ENCODE results near the gene FRMD5.

The FRMD5 gene

DNA sequence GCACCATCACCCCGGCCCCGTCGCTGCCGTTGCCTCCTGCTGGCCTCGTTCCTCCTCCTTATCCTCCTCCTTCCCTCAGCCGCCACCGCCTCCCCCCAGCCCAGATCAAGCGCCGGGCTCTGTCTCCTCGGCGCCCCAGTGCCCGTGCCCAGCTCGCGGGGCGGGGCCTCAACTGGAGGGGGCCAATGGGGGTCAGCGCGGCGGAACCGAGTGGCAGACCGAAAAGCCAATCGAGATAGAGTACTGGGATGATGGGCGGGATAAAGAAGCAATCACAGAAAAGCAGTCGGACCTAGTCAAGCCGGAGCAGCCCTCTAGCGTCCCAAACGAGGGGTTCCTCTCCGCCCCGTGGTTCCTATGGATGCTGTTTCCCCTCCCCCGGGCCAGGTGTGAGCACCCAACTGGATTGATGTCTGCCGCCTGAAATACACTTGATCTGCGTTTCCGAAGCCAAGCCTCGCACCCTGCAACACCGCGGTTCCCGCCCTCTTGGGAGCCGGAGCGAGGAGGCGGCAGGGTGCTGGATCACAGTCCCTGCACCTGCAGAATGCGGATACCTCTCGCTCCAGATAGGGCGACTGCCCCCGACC lies at the start of gene FRMD5:
TSS of gene FRMD5 (minus strand) at position 121 of the 590 bp plus-strand sequence.
- TF ChIP-seq, protein P1, sequence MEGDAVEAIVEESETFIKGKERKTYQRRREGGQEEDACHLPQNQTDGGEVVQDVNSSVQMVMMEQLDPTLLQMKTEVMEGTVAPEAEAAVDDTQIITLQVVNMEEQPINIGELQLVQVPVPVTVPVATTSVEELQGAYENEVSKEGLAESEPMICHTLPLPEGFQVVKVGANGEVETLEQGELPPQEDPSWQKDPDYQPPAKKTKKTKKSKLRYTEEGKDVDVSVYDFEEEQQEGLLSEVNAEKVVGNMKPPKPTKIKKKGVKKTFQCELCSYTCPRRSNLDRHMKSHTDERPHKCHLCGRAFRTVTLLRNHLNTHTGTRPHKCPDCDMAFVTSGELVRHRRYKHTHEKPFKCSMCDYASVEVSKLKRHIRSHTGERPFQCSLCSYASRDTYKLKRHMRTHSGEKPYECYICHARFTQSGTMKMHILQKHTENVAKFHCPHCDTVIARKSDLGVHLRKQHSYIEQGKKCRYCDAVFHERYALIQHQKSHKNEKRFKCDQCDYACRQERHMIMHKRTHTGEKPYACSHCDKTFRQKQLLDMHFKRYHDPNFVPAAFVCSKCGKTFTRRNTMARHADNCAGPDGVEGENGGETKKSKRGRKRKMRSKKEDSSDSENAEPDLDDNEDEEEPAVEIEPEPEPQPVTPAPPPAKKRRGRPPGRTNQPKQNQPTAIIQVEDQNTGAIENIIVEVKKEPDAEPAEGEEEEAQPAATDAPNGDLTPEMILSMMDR (IDR thresholded peaks at IDR 0.05): no peak

DNA sequence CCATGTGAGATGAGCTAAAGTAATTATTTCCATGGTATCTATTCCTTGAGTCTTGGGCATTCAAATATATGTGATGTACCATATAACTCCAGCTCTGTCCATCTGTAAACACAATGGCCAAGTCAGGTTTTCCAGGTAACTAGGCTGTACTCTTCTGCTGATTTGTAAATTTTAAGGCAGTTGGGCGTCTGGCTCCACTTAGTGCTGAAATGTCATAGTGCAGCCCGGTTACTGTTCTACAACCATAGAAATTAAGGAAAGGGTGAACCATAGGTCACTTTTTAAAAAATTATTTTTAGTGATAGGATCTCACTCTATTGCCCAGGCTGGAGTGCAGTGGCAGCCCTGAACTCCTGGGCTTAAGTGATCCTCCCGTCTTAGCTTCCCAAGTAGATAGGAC lies 48.8 kb upstream of the FRMD5 start:
- TF ChIP-seq, protein P1 (IDR thresholded peaks at IDR 0.05): peak; percentile 51

DNA sequence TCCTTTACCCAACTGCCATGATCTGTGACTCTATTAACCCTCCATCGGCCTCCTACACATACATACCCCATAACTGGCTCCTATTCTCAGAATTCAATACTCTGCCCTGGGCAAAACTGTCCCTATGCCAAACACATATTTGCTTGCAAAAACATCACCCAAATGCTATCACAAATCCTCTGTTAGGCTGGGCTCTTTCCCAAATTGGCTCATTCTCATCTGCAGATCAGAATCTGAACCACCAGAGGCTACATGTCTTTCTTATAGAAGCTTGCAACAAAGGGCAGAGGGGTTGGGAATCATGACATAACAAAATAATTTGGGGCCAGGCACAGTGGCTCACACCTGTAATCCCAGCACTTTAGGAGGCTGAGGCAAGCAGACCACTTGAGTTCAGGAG lies 48.1 kb upstream of the FRMD5 start:
- TF ChIP-seq, protein P1 (IDR thresholded peaks at IDR 0.05): no peak

DNA sequence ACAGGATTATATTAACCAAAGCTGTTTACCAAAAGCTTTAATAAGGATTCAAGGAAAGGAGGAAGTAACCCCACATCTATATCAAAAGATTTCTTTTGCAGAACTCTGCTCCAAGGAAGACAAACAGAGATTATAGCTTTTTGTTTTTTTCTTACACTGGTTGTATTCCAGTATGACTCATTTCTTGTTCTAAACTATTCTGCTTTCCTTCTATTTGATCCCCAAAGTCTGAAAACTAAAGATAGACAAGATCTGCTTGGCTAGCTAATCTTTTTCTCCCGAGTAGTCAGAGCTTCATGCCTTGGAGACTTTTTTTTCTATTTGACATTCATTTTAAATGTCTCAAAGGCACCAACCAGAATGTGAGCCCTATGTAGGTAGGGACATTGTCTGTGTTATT lies 36.8 kb upstream of the FRMD5 start:
- TF ChIP-seq, protein P1 (IDR thresholded peaks at IDR 0.05): no peak

DNA sequence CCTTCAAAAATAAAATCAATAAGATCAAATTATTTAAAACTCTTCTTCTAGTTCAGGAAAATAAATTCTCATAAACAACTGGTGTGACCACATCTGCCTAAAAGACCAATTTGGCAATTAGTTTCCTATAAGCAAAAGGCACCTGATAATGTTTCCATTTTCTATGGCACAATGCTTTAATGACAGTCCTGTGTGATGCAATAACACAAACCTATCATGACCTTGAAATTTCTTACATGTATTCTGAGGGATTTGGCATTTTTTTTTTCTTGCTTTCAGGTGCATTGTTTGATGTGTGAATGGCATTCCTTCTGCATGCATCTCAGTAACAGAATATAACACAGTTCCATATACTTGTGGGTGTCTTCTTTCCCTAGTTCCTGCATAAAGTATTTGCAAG lies 32.5 kb upstream of the FRMD5 start:
- TF ChIP-seq, protein P1 (IDR thresholded peaks at IDR 0.05): no peak

DNA sequence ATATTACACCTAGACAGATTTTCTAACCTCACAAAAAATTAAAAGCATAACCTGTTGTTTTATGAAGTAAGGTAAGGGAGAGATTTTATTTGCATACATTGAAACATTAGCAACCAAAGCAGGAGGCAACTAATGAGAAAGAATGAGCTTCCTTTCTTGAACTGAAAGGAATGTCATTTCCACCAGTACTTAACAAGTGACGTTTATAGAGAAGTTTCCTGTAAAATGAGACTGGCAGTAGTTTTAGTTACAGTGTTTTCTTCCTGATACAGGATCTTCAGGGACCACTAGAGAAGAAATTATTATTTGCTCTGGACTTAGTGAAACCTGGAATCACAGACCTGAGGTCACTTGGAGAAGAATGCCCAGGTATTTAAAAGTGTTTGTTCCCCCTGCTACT lies 27.4 kb upstream of the FRMD5 start:
- TF ChIP-seq, protein P1 (IDR thresholded peaks at IDR 0.05): no peak

DNA sequence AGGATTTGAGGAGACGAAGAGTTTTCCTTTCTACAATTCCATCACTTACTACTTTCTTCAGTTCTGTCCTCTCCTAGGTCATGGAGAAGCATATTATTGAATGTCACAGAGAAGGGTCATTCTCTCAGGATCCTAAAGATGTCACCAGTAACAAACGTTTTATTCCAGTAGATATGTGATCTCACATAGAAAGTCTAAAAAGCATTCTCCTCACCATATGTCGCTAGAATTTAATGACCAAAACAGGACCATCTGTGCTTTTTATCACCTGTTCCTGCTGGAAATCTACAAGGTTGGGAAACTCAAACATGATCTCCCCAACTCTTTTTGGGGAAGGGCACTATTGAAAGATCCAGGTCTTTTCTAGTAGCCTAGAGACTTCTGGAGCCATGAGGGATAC lies 24.0 kb upstream of the FRMD5 start:
- TF ChIP-seq, protein P1 (IDR thresholded peaks at IDR 0.05): no peak

DNA sequence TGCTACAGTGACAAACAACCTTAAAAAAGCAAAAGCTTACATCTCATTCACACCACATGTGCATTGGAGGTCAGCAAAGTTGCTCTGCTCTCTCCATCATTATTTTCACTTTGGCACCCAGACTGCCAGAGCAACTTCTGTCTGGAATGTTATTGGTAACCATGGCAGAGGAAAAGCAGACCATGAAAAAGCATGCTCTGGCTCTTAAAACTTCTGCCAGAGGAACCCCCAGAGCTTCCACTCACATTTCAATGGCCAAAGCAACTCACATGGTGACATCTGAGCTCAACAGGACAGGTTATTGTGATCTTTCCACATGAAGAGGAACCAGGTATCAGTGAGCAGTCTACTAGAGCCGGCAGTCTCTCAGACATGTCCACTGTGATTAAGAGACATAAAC lies 21.9 kb upstream of the FRMD5 start:
- TF ChIP-seq, protein P1 (IDR thresholded peaks at IDR 0.05): no peak
